Spleen (tissue), 7 donors: ENCODE data around the gene TTLL11.

Source experiments
- POLR2AphosphoS5 ChIP-seq, 3 donors: sonication (generic); formaldehyde crosslinking; IDR thresholded peaks; one replicate each; pipeline ENCODE4 v1.5.1; 2017; ENCODE audit warnings: antibody characterized with exemption in 3 of 3
- TF ChIP-seq, protein P1 (sequence below), 11 experiments: fragments of 200-600 bp in 7 of 11; fragments of 450-650 bp in 4 of 11; sonication (generic) in 4 of 11; IDR thresholded peaks in 8 of 11; conservative IDR thresholded peaks in 3 of 11; 1 replicate in 7 of 11; 2 replicates in 4 of 11; pipeline versions ENCODE4 v1.4.0 to v1.8.0; 2016 to 2021; ENCODE audit warnings: antibody characterized with exemption in 11 of 11, inconsistent platforms in 4 of 11, mild to moderate bottlenecking in 1 of 11
- donor health status: DM: no; HTN: no; CAD: no; lungs with moderate emphysema.
- donor health status: DM: no; HTN: no; CAD: no.
- donor health status: DM: no; HTN: no; CAD: no.

DNA sequence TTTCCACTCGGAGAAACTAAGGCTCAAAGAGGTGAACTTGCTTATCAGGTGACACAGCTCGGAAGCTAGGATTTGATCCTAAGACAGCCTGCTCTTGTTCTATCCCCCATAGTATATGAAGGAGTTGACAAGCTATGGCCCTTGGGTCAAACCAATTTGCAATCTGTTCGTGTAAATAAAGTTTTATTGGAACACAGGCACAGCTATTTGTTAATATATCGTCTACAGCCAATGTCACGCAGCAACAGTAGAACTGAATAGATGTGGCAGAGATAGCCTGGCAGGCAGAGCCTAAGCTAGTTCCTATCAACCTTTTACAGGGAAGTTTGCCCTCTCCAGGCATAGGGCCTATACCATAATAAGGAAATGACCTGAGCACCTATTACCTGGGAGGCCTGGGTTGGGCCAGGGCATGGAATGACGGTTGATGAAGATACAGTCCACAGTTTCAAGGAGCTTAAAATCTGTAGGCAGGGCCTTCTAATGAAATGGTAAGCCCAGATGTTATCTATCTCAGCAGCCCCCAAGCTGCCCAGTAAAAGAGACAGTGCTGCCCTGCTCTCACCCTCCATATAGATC lies 179.0 kb downstream of the TTLL11 start:
- TF ChIP-seq, protein P1, sequence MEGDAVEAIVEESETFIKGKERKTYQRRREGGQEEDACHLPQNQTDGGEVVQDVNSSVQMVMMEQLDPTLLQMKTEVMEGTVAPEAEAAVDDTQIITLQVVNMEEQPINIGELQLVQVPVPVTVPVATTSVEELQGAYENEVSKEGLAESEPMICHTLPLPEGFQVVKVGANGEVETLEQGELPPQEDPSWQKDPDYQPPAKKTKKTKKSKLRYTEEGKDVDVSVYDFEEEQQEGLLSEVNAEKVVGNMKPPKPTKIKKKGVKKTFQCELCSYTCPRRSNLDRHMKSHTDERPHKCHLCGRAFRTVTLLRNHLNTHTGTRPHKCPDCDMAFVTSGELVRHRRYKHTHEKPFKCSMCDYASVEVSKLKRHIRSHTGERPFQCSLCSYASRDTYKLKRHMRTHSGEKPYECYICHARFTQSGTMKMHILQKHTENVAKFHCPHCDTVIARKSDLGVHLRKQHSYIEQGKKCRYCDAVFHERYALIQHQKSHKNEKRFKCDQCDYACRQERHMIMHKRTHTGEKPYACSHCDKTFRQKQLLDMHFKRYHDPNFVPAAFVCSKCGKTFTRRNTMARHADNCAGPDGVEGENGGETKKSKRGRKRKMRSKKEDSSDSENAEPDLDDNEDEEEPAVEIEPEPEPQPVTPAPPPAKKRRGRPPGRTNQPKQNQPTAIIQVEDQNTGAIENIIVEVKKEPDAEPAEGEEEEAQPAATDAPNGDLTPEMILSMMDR (IDR thresholded peaks at IDR 0.05 in 8 of 11, conservative IDR thresholded peaks at IDR 0.05 in 3 of 11): no peak
- no peak for TF ChIP-seq POLR2AphosphoS5 (IDR thresholded peaks at IDR 0.05)
